CD4-positive, alpha-beta memory T cell (primary cell): Measurements from ENCODE around the gene ZNF239. TPM values are rescaled to one million over a fixed set of nuclear protein-coding genes. Genes with fewer than 3 reads are reported as not detected.
"Not testable (repeated sequence)": the region's sequence is repeated elsewhere in the genome, so short reads cannot be mapped to it uniquely, and the experiment has no call there.

Experiments used
- CTCF ChIA-PET: fragments of 350-600 bp; sonication (Branson Sonifier 250); formaldehyde crosslinking; loops from one replicate; lab custom pipeline; 2021; ENCODE audit warnings: inconsistent platforms; ENCODE audit not compliant: partially characterized antibody; lab: Charles Lee
- POLR2A ChIA-PET: fragments of 350-600 bp; sonication (Branson Sonifier 250); formaldehyde crosslinking; loops from one replicate; lab custom pipeline; 2021; ENCODE audit not compliant: partially characterized antibody; lab: Charles Lee
- DNase-seq, 5 donors: peaks; one replicate each; pipeline versions ENCODE4 v3.0.0 to v3.0.0-alpha.2; 2020 to 2022; ENCODE audit warnings: mixed read lengths in 1 of 5
- H3K27ac ChIP-seq: one replicate; pipeline ENCODE4 v1.7.0; 2013; ENCODE audit warnings: low read depth, low read length
- H3K27me3 ChIP-seq: 2 replicates; pipeline ENCODE4 v1.7.0; 2013; ENCODE audit warnings: mild to moderate bottlenecking, low read length, moderate library complexity; ENCODE audit not compliant: insufficient read depth
- H3K36me3 ChIP-seq: 2 replicates; pipeline ENCODE4 v1.7.0; 2013; ENCODE audit warnings: mild to moderate bottlenecking, low read length, moderate library complexity; ENCODE audit not compliant: insufficient read depth
- H3K4me1 ChIP-seq: 2 replicates; pipeline ENCODE4 v1.7.0; 2013; ENCODE audit warnings: mild to moderate bottlenecking, low read length, moderate library complexity; ENCODE audit not compliant: insufficient read depth
- H3K4me3 ChIP-seq, 2 donors: one replicate each; pipeline ENCODE4 v1.7.0; 2013; ENCODE audit warnings: low read length in 2 of 2, mild to moderate bottlenecking in 1 of 2
- H3K9me3 ChIP-seq, 2 donors: one replicate each; pipeline ENCODE4 v1.7.0; 2013; ENCODE audit warnings: low read length in 2 of 2, control low read depth in 1 of 2; ENCODE audit not compliant: control insufficient read depth in 1 of 2
- H3K27ac Mint-ChIP-seq, 7 donors: one replicate each; pipeline ENCODE4 v1.8.0; 2020 to 2021; ENCODE audit warnings: mixed read lengths in 7 of 7, mild to moderate bottlenecking in 6 of 7, inconsistent platforms in 3 of 7, moderate library complexity in 3 of 7
- H3K27me3 Mint-ChIP-seq, 2 donors: one replicate each; pipeline ENCODE4 v1.8.0; 2020 to 2021; ENCODE audit warnings: mixed read lengths in 2 of 2
- H3K36me3 Mint-ChIP-seq, 2 donors: one replicate each; pipeline ENCODE4 v1.8.0; 2020 to 2021; ENCODE audit warnings: mixed read lengths in 2 of 2, inconsistent platforms in 1 of 2, mild to moderate bottlenecking in 1 of 2
- H3K4me1 Mint-ChIP-seq, 4 donors: one replicate each; pipeline ENCODE4 v1.8.0; 2020 to 2021; ENCODE audit warnings: mixed read lengths in 4 of 4, mild to moderate bottlenecking in 1 of 4
- H3K4me3 Mint-ChIP-seq, 8 donors: one replicate each; pipeline ENCODE4 v1.8.0; 2020 to 2021; ENCODE audit warnings: mixed read lengths in 8 of 8, mild to moderate bottlenecking in 7 of 8, moderate library complexity in 6 of 8, inconsistent platforms in 3 of 8
- H3K9me3 Mint-ChIP-seq, 8 donors: one replicate each; pipeline ENCODE4 v1.8.0; 2020 to 2021; ENCODE audit warnings: mixed read lengths in 8 of 8, mild to moderate bottlenecking in 5 of 8, inconsistent platforms in 3 of 8, moderate library complexity in 1 of 8
- intact Hi-C: fragments of 100-400 bp; cut with micrococcal nuclease; formaldehyde crosslinking; loops from one replicate; pipeline ENCODE4 v1.15.1; 2023
- polyA plus RNA-seq, 2 donors: library from polyadenylated mRNA; unstranded; fragments of 300-500 nt; fragmentation: Illumina TruSeq; gene quantifications; one replicate each; pipeline ENCODE4 v1.2.3, GENCODE V29; 2021
- total RNA-seq, 2 experiments: library from RNA; stranded (reverse); gene quantifications; one replicate each; pipeline ENCODE4 v1.2.3, GENCODE V29; 2021

ZNF239 gene
- total and polyA plus RNA-seq, 4 experiments from 2014 or later = 1.6 to 6.2 (median 3.9) TPM

DNA sequence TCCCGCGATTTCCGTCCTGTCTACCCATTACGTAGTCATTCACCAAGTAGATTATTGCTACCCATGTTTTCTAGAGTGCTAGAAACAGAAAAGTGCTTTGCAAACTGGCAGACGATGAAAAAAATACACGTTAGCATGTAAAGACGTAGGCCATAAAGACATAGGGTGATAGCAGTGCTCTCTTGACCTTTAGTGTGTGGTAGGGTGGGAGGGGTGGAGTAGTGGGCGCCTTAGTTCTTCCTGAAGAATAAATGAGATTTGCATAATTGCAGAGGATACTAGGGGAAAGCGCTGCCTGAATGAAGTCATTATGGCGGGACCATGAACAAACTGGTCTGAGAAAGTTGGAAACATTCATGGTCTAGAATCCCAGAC lies 32.8 kb upstream of the ZNF239 start:
- no peaks in the 10 kb centered on the region for H3K27me3 ChIP-seq
- Mint-ChIP-seq H3K36me3 (peaks cover 37 to 38% of the 10 kb centered on the region in 2 donors), H3K4me3 (peak overlapping the region; percentile 81 to 88 (median 86)), H3K4me1 (peaks cover 17 to 45% (median 30%) of the 10 kb centered on the region in 4 donors), H3K9me3 (peaks cover 0 to 2% (median 0%) of the 10 kb centered on the region in 8 donors), H3K27ac (peak overlapping the region in 5 of 7 donors; percentile 29 to 87 (median 73)), H3K27me3 (no peaks in the 10 kb centered on the region)
- H3K27ac ChIP-seq = no peak overlapping the region
- H3K4me3 ChIP-seq = peak overlapping the region; percentile 58 to 59
- H3K4me1 ChIP-seq = peaks cover 12% of the 10 kb centered on the region
- CTCF ChIA-PET = interaction anchor here (0.8 to 1.7 kb wide), 3 partner anchors 9 to 83 kb away, joined by 3 to 4 read pairs (median 3); no protein-coding TSS in a partner anchor
- no peak for DNase-seq
- peaks cover 7% of the 10 kb centered on the region for H3K36me3 ChIP-seq
- POLR2A ChIA-PET = interaction anchor here (1.0 to 3.5 kb wide), 5 partner anchors 8 to 41 kb away, joined by 3 to 21 read pairs (median 5); partner anchors contain the start of genes ZNF239 and ZNF32
- H3K9me3 ChIP-seq = no peaks in the 10 kb centered on the region
- intact Hi-C loops = no loop called here

DNA sequence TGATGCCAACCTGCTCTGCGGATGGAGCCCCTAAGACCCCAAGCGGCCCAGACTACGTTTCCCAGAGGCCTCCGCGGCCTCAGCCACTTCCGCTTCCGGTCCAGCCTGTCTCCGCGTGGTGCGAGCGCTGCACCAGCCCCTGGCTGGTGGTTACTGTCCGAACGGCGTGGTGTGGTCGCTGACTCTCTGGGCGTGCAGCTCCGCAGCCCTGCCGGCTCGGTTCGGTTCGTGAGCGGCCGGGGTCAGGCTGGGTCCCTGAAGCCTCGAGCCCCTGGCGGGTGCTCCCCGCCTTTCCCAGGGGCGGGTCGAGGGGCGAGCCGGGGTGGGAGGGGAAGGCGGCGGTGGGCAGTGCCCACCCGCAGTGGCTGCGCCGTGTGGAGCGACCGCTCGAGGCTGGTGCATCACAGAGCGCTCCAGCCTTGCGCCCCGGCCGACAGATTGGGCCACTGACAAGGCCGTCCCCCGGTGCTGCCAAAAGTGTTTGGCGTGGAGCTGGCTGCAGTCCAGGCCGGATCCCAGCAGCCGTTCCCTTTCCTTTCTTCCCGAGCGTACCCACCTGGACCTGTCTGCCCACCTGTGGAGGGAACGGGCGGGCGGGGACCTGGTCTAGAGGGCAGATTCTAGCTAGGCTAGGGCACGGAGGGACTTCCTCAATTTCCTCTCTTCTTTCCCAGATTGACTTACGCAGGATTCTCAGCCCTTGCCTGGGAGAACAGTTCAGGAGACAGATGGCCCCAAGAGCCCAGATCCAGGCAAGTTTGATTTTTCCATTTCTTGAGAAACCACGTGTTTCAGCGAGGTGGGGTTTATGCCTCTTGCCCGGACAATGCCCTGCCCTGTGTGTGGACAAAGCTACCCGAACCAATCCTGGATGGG lies 32.1 kb upstream of the ZNF239 start, which contains the start of gene ZNF485:
Gene ZNF485, plus strand, starts transcription at position 116 of the 876 bp plus-strand sequence. Its CDS starts 613 bp downstream, at position 729.
- intact Hi-C loops = loop anchor here (1.0 kb wide), 2 partner anchors 32 to 42 kb away; partner anchors contain the start of genes ZNF239 and ZNF32
- ChIA-PET POLR2A (interaction anchor here (1.0 to 3.5 kb wide), 5 partner anchors 9 to 42 kb away, joined by 3 to 21 read pairs (median 5); partner anchors contain the start of genes ZNF239 and ZNF32), CTCF (interaction anchor here (0.8 to 2.2 kb wide), 3 partner anchors 10 to 79 kb away, joined by 3 to 11 read pairs (median 3); no protein-coding TSS in a partner anchor)
- Histone ChIP-seq H3K27me3 (no peaks in the 10 kb centered on the region), H3K9me3 (no peaks in the 10 kb centered on the region), H3K36me3 (peaks cover 7% of the 10 kb centered on the region), H3K27ac (peak within 1 kb of the TSS; percentile 52), H3K4me3 (peak within 1 kb of the TSS; percentile 58 to 59), H3K4me1 (peaks cover 12% of the 10 kb centered on the region)
- no peaks in the 10 kb centered on the region for H3K27me3 Mint-ChIP-seq
- peak within 1 kb of the TSS; percentile 70 to 95 (median 86) for H3K27ac Mint-ChIP-seq
- peaks cover 31 to 33% of the 10 kb centered on the region in 2 donors for H3K36me3 Mint-ChIP-seq
- DNase-seq = peak; percentile 41 to 61 (median 56)
- H3K9me3 Mint-ChIP-seq = no peaks in the 10 kb centered on the region
- H3K4me1 Mint-ChIP-seq = peaks cover 17 to 45% (median 30%) of the 10 kb centered on the region in 4 donors
- peak within 1 kb of the TSS; percentile 81 to 88 (median 86) for H3K4me3 Mint-ChIP-seq

DNA sequence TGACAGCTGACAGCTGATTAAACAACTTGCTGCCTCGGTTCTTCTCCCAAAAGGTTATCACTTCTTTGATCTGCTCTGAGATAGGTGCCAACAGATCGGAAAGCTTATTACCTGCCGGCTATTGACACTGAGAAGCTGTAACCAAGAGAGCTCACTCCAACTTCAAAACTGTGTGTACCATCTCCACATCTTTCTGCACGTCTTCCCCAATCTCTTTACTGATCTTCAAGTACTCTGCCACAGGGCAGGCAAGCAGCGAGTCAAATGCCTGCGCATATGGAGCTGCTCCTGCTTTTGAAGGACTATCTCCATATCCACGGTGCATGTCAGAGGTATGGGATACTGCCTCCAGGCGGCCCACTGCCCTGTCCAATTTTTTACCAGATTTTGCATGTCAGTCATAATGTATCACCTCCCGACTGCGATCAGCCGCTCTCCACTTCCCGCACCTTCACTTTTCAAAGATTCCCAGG lies 31.5 kb upstream of the ZNF239 start:
- CTCF ChIA-PET = interaction anchor here (2.2 kb wide), 1 partner anchor 11 kb away, joined by 11 read pairs; no protein-coding TSS in a partner anchor
- Histone ChIP-seq H3K27ac (peak overlapping the region; percentile 52), H3K4me3 (peak overlapping the region in 1 of 2 donors; percentile 58), H3K9me3 (no peaks in the 10 kb centered on the region), H3K4me1 (peaks cover 12% of the 10 kb centered on the region), H3K27me3 (no peaks in the 10 kb centered on the region), H3K36me3 (peaks cover 7% of the 10 kb centered on the region)
- Mint-ChIP-seq H3K36me3 (peaks cover 26 to 30% of the 10 kb centered on the region in 2 donors), H3K27ac (peak overlapping the region; percentile 6 to 95 (median 86)), H3K4me3 (peak overlapping the region; percentile 78 to 88 (median 84)), H3K9me3 (no peaks in the 10 kb centered on the region), H3K4me1 (peaks cover 17 to 45% (median 30%) of the 10 kb centered on the region in 4 donors), H3K27me3 (no peaks in the 10 kb centered on the region)
- DNase-seq = no peak
- intact Hi-C loops = loop anchor here (1.0 kb wide), 2 partner anchors 32 to 42 kb away; partner anchors contain the start of genes ZNF239 and ZNF32
- POLR2A ChIA-PET = interaction anchor here (1.0 to 3.5 kb wide), 5 partner anchors 9 to 43 kb away, joined by 3 to 21 read pairs (median 4); partner anchors contain the start of genes ZNF239 and ZNF32

DNA sequence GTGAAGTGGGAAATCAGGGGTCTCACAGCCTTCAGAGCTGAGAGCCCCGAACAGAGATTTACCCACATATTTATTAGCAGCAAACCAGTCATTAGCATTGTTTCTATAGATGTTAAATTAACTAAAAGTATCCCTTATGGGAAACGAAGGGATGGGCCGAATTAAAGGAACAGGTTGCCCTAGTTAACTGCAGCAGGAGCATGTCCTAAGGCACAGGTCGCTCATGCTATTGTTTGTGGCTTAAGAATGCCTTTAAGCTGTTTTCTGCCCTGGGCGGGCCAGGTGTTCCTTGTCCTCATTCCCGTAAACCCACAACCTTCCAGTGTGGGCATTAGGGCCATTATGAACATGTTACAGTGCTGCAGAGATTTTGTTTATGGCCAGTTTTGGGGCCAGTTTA lies 27.2 kb upstream of the ZNF239 start:
- H3K27me3 ChIP-seq, POLR2A ChIA-PET, H3K4me3 Mint-ChIP-seq, H3K36me3 Mint-ChIP-seq, CTCF ChIA-PET, H3K27ac Mint-ChIP-seq, H3K27me3 Mint-ChIP-seq, DNase-seq, H3K9me3 Mint-ChIP-seq, H3K36me3 ChIP-seq, intact Hi-C loops, H3K4me3 ChIP-seq, H3K9me3 ChIP-seq, H3K4me1 ChIP-seq, H3K27ac ChIP-seq: not testable (repeated sequence)
- H3K4me1 Mint-ChIP-seq = peaks cover 6 to 20% (median 10%) of the 10 kb centered on the region in 4 donors

DNA sequence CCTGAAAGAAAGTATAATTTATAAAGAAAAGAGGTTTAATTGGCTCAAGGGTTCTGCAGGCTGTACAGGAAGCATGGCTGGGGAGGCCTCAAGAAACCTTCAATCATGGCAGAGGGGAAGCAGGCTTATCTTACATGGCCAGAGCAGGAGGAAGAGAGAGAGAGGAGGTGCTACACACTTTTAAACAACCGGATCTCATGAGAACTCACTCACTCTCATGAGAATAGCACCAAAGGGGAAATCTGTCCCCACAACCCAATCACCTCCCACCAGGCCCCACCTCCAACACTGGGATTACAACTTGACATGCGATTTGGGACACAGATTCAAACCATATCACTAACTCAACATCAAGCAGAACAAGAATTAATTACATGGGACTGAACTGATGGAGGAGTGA lies 24.9 kb upstream of the ZNF239 start:
- Histone ChIP-seq H3K9me3 (no peaks in the 10 kb centered on the region), H3K4me1 (peaks cover 25% of the 10 kb centered on the region), H3K27me3 (no peaks in the 10 kb centered on the region), H3K27ac (no peak overlapping the region), H3K4me3 (no peak overlapping the region), H3K36me3 (no peaks in the 10 kb centered on the region)
- no peaks in the 10 kb centered on the region for H3K9me3 Mint-ChIP-seq
- no peak overlapping the region for H3K4me3 Mint-ChIP-seq
- intact Hi-C loops = no loop called here
- CTCF ChIA-PET = no interaction called here
- no peak for DNase-seq
- H3K27ac Mint-ChIP-seq = no peak overlapping the region
- H3K4me1 Mint-ChIP-seq = peaks cover 21 to 32% (median 25%) of the 10 kb centered on the region in 4 donors
- POLR2A ChIA-PET = no interaction called here
- H3K36me3 Mint-ChIP-seq = no peaks in the 10 kb centered on the region
- H3K27me3 Mint-ChIP-seq = no peaks in the 10 kb centered on the region

DNA sequence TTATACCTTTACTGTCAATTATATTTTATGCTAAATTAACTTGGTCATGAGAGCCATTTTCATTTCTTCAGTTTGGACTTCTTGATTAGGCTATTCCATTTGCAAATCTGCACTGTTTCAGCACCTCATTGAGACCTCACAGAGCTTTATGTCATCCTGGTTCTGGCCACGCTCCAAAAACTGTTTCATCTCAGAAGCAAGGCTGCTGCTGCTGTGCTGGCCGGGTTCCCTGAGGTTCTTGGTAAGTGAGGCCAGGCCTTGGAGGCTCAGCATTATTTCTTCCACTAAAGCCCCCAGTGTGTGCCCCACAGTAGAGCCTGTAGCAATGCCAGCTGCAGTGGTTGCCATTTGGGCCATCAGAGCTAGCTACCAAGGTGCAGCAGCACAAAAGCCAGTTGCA lies 24.0 kb upstream of the ZNF239 start:
- H3K4me1 Mint-ChIP-seq = peaks cover 23 to 32% (median 26%) of the 10 kb centered on the region in 4 donors
- peaks cover 0 to 2% (median 0%) of the 10 kb centered on the region in 8 donors for H3K9me3 Mint-ChIP-seq
- no peaks in the 10 kb centered on the region for H3K36me3 ChIP-seq
- H3K4me1 ChIP-seq = peaks cover 25% of the 10 kb centered on the region
- no peak for DNase-seq
- POLR2A ChIA-PET = no interaction called here
- peak overlapping the region in 1 of 8 donors; percentile 28 for H3K4me3 Mint-ChIP-seq
- H3K4me3 ChIP-seq = no peak overlapping the region
- intact Hi-C loops = no loop called here
- CTCF ChIA-PET = interaction anchor here (1.1 kb wide), 1 partner anchor 1260 kb away, joined by 3 read pairs; no protein-coding TSS in a partner anchor
- H3K27me3 Mint-ChIP-seq = no peaks in the 10 kb centered on the region
- no peaks in the 10 kb centered on the region for H3K27me3 ChIP-seq
- H3K9me3 ChIP-seq = no peaks in the 10 kb centered on the region
- H3K36me3 Mint-ChIP-seq = no peaks in the 10 kb centered on the region
- H3K27ac Mint-ChIP-seq = no peak overlapping the region
- H3K27ac ChIP-seq = no peak overlapping the region
